Stimulated activated CD4-positive, alpha-beta T cell treated with anti-CD3 and anti-CD28 coated beads, Interleukin-15, amount 100 ng/mL, for 1 hour (primary cell): ENCODE measurements around the gene NPIPB2.
"Not testable (repeated sequence)": the region's sequence is repeated elsewhere in the genome, so short reads cannot be mapped to it uniquely, and the experiment has no call there.

Source experiments
- DNase-seq, 2 donors: peaks; one replicate each; pipeline ENCODE4 v3.0.0-alpha.2; 2020; ENCODE audit warnings: low read depth in 1 of 2, low spot score in 1 of 2

The NPIPB2 gene

DNA sequence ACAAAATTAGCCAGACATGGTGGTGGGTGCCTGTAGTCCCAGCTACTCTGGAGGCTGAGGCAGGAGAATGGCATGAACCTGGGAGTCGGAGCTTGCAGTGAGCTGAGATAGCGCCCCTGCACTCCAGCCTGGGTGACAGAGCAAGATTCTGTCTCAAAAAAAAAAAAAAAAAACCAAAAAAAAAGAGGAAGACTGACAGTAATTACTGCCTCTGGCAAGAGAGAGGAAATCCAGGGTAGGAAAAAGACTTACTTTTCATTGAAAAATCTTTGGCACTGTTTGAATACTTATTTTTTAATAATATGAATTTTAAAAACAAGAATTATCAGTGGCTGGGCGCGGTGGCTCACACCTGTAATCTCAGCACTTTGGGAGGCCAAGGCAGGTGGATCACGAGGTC, 20.6 kb upstream of the NPIPB2 start:
- DNase-seq, result not testable (repeated sequence)

- no peak for DNase-seq
These were observed 15.9 kb upstream of the NPIPB2 start for GRCh38 chr16:11957591-11958395.

DNA sequence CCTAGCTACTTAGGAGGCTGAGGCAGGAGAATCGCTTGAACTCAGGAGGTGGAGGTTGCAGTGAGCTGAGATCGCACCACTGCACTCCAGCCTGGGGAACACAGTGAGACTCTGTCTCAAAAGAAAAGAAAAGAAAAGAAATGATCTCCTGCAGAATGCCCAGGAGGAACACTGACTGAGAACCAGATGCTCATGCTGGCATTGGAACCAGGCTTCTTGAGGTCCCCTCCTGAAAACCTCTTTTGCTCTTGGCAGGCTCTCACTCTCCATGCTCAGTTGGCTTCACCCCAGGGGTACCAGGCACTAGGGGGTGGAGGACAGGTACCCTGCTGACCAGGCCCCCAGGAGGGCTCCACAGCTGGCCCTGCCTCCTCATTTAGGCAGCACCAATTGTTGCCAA, 14.7 kb upstream of the NPIPB2 start:
- no peak for DNase-seq

DNA sequence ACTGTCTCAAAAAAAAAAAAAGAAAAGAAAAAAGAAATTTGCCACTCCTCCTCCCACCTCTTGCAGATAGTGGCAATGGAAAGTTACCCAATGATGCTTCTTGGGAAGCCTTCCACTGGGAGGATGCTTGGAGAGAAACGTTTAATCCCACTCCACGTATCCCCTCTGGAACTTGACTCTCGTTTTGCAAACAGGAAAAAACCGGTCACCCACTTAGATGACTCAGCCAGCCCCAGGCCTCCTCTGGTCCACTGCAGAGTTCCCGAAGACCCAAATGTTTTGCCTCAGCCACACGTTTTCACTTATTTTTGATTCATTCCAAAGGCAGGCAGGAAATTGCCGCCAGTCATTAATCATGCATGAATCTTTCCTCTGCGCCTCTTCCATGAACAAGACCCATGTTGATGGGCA, 13.9 kb upstream of the NPIPB2 start:
- no peak for DNase-seq

GRCh38 chr16:11953576-11953975, 11.7 kb upstream of the NPIPB2 start:
- DNase-seq, result not testable (repeated sequence)

DNA sequence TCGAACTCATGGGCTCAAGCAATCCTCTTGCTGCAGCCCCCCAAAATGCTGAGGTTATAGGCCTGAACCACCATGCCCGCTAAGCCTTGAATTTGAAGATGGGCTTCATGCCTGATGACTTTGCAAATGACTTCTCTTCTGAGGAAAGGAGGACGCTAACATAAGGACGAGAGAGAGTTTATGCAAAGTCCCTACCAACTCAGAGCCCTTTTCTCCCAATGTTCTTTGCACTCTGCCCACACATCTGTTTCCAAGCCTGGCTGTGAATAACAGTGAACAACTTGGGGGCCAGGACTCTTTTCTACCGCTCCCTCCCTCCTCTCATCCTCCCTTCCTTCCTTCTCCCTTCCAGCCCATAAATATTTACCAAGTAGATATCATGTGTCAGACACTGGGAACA, 8.5 kb upstream of the NPIPB2 start:
- no peak for DNase-seq

GRCh38 chr16:11949527-11949926, 7.7 kb upstream of the NPIPB2 start:
- no peak for DNase-seq

DNA sequence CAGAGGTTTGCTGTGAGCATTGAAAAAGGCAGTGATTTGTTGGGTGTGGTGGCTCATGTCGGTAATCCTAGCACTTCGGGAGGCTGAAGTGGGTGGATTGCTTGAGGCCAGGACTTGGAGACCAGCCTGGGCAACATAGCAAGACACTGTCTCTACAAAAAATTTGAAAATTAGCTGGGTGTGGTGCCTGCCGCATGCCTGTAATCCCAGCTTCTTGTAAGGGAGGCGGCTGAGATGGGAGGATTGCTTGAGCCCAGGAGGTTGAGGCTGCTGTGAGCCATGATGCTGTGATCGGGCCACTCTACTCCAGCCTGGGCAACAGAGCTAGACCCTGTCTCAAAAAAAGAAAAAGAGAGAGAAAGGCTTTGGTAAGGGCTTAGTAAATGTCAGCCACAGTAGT, 7.0 kb upstream of the NPIPB2 start:
- DNase-seq, result no peak

- DNase-seq, result no peak
These were observed 4.6 kb upstream of the NPIPB2 start for GRCh38 chr16:11946433-11946832.

DNA sequence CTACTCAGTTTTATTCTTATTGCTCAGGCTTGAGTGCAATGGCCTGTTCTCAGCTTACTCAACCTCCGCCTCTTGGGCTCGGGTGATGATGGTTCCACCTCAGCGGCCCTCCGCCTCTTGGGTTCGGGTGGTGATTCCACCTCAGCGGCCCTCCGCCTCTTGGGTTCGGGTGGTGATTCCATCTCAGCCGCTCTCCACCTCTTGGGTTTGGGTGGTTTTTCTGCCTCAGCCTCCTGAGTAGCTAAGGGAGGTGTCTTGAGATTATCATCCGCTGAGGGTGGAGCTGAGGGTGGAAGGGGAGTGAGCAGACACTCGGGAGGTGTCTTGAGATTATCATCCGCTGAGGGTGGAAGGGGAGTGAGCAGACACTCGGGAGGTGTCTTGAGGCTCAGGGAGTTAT, 14.5 kb downstream of the NPIPB2 start:
- DNase-seq, result not testable (repeated sequence)

GRCh38 chr16:11924046-11924445, 17.8 kb downstream of the NPIPB2 start:
- not testable (repeated sequence) for DNase-seq

DNA sequence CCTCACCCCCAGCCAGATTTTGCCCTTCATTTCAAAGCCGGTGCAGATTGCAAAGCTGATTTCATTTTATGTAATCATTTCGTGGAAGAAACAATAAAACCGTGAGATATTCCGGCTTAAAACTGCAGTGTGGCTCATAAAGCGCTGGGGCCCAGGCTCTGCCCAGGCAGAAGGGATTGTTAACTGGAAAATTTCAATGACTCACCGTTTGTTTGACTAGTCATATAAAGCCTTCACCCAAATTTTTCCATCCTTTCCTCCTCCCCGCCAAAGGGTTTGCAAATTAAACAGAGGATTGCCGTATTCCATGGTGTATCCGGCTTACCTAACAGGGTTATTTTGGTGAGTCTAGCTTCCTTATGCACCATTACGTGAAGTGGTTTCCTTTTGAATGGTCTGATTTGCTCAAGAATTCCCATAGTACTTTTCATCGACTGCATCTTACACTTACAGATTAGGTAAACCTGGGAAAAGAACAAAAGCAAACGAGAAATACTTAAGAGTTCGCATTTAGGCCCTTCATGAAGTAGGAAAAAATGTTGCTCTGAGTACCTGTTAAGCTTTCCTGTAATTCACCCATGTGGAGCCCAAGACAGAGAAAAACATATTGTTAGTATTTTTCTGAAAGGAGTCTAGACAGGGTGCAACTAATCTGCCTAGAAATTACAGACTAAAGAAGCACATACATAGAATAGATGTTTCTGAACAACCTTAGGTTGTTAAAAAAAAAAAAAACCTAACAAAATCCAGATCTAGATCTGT, 25.1 kb downstream of the NPIPB2 start:
- no peak for DNase-seq

- DNase-seq, result peak; percentile 98 to 99
These were observed 26.0 kb downstream of the NPIPB2 start, which contains the start of gene GSPT1 for GRCh38 chr16:11915644-11916523. GSPT1 (minus strand) TSS chr16:11915956; CDS start chr16:11915720, 236 bp downstream.

DNA sequence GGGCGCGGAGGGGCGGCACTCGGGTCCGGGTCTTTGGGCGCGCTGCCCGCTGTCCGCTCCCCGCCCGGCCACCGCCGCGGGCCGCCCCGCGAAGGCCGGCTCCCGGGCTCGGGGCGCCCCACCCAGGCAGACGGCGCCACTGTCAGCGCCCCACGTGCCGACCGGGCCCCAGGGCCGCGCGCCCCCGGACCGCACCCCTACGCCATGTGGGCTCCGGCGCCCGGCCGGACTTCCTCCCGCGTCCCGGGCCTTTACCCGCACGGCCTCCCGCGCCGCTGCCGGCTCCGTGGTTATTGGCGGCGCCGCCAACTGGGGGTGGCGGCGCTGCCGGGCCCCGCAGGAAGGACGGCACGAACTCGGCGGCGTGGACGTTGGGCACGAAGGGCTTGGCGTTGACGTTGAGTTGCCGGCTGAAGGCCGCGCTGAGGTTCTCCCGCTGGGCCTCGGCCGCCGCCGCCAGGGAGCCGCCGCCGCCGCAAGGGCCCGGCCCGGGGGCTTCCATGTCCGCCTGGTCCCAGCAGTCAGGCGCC, 26.7 kb downstream of the NPIPB2 start:
- DNase-seq, result peak; percentile 2 to 26

- DNase-seq, result peak in 1 of 2 donors; percentile 3
These were observed 27.4 kb downstream of the NPIPB2 start for GRCh38 chr16:11914210-11915113.

GRCh38 chr16:11913425-11914079, 28.3 kb downstream of the NPIPB2 start:
- no peak for DNase-seq

DNA sequence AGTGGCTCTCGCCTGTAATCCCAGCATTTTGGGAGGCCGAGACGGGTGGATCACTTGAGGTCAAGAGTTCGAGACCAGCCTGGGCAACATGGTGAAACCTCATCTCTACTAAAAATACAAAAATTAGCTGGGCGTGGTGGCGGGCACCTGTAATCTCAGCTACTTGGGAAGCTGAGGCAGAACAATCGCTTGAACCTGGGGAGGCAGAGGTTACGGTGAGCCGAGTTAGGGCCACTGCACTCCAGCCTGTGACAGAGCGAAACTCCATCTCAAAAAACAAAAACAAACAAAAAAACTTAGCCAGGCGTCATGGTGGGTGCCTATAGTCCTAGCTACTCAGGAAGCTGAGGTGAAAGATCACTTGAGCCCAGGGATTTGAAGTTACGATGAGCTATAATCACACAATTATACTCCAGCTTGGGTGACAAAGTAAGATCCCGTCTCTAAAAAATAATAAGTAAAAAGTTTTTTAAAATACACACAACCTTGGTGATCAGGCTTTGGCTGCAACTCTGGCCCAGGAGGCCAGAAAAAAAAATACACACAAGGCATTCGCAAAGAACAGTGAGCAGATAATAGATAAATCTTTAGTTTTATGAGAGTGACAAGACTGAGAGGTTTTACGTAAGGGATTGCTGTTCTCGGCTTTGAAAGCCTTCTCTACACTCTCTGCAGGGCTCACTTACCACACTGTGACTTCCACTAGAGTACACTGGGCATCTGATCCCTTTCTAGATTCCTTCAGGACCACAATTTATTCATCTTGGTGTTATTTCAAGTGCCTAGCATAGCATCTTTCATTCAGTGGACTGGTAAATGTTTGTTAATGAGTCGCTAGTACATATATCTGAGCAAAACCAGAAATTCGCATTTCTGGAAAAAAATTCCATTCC, 31.9 kb downstream of the NPIPB2 start:
- DNase-seq, result no peak

- no peak for DNase-seq
These were observed 34.5 kb downstream of the NPIPB2 start for GRCh38 chr16:11907160-11907970.
